Adipose tissue (tissue), 3 donors: ENCODE measurements around the gene DDX56. TPM values are rescaled to one million over a fixed set of nuclear protein-coding genes. Genes with fewer than 3 reads are reported as not detected.
"Not testable (repeated sequence)": the region's sequence is repeated elsewhere in the genome, so short reads cannot be mapped to it uniquely, and the experiment has no call there.

Experiments used
- H3K27ac ChIP-seq: one replicate; pipeline ENCODE4 v1.5.1; 2013; ENCODE audit warnings: low read depth, low read length
- WGBS, 3 donors: extraction: QIAGEN DNeasy Blood & Tissue Kit; methylation state at CpG; one replicate each; pipeline ENCODE4 v1.1.7; 2013; 5-methylcytosine and 5-hydroxymethylcytosine counted together
- polyA plus RNA-seq, 3 donors: library from polyadenylated mRNA; stranded (reverse); fragments of 200-250 nt; gene quantifications; one replicate each; pipeline ENCODE4 v1.2.3, GENCODE V29; 2013
- donor health status: healthy with polysubstance abuse.
- donor health status: Bipolar disorder and iron deficiency.
- donor health status: healthy.

The DDX56 gene
- polyA plus RNA-seq, 3 donors = 27.3 to 50.9 (median 30.3) TPM

DNA sequence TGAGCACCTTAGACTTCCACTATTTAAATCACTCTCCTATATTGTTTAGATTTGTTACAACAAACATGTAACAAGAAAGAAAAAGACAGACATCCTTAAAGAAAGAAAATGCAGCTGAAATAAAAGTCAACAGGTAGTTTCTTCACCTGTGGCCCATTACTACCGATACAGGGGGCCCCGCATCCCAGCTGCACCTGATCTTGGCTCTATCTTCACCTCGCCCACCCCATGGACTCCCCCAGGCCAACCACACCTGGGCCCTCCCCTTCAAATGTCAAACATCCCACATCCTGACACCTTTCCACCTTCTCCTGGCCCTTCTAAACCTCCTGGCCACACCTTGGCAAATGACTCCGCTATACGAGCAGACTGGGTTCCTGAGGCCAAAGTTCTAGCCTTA, 7.0 kb downstream of the DDX56 start:
- H3K27ac ChIP-seq = no peak overlapping the region
- 87 to 94% (median 93%) methylated on average over 5 of the region's 5 CpGs for WGBS, 3 donors

DNA sequence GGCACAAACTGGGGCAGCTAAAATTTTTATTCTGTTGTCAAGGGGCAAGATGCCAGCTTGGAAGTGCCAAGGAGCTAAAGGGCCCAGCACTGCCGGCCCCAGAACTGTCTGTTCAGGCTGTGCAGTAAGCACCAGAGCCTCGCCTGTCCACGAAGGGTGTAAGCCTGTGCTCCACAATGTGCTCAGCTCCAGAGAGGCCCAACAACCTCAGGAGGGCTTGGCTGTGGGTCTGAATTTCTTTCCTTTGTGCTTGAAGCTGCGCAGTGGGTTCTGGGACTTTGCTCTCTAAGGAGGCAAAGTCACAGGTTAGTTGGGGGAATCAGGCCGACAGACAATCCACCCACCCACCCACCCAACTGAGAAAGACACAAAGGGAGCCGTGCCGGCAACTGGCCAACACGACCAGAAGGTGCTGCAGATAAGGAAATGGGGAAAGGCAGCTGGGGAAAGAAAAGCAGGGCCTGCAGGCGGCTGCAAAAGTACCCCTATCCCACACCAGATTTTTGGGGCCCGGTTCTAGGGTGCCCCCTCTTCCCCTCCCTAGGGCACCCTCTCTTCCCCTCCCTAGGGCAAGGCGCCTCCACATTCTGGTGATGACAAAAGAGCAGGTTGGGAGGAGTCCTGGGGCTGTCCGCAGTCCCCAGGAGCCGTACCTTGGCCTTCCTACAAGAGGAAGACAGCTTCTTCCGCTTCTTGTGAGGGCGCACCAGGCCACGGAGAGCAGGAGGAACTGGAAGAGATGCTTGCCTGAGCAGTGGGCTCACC, 7.7 kb downstream of the DDX56 start:
- H3K27ac ChIP-seq = no peak overlapping the region
- WGBS, 3 donors = 67 to 77% (median 67%) methylated on average over 16 of the region's 16 CpGs

DNA sequence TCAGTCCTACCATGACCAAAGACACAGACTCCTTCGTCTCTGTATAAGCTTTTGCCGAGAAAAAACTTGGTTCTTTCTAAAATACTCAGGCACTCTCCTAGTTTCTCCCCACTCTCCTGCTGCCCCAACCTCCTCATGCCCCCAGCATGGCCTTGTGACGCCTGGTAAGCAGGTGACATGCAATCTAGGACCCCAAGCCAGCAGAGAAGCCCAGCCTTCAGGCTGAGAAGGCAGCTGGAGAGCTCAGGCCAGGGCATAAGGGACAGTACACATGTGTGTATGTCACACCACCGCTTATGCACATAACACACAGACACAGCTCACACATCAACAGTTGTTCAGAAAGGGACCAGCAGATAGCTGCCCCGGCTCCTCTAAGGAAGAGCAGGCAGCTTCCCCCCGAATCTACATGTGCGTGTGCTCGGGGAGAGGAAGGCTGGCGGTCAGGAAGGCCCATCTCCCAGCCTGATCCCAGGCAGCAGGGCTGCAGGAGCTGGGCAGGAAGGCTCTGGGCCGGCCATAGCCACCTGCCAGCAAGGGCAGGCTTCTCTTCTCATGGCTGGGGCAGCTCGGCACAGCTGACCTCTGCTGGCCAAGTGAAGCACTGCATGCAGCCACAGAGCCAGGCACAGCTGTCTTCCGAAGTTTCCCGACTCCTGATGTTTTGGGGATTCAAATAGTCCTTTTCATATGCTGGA, 8.5 kb downstream of the DDX56 start:
- no peak overlapping the region for H3K27ac ChIP-seq
- 51 to 66% (median 63%) methylated on average over 11 to 13 of the region's 13 CpGs for WGBS, 3 donors

DNA sequence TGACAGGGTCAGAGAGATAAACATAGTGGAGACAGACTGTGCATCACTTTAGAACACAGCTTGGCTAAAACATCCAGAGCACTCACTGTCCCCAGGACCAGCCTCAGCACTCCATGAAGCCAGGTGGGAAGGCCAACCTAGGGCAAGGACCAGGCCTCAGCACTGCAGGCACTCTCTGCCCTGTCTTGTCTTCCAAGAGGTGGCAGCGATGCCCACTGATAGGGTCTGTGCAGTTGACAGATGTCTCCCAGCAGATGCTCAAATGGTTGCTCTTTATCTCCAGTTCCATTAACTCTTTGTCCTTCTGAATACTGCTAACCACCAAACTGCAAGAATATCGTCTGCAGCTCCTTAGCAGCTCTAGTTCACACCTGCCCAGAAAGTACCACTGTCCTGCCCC, 9.1 kb downstream of the DDX56 start:
- 79 to 100% (median 85%) methylated on average over 2 of the region's 2 CpGs for WGBS, 3 donors
- no peak overlapping the region for H3K27ac ChIP-seq

DNA sequence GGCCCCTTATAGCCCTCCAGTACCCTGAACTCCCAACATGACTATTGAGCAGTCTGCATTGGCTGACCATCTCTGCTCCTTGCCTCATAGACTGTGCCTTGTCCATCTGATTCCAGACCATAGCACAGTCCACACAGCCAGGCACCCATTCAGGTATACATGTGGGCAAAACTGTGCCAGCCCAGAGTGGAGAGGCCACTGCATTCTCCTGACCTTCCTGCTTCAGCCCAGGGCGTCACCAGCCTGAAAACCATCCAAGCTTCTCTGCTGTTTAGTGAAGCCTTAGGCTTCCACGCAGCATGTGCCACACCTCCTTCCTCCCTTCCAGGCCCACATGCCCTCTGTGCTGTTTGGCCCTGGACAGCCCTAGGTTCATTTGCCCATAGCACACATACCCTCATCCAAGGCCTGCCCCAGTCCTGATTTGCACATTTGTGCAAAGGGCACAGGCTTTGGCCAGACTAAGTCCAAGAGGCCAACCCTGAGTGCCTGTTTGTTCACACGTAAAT, 10.5 kb downstream of the DDX56 start:
- H3K27ac ChIP-seq = no peak overlapping the region
- 75% methylated on average over 3 of the region's 3 CpGs for WGBS, 3 donors

DNA sequence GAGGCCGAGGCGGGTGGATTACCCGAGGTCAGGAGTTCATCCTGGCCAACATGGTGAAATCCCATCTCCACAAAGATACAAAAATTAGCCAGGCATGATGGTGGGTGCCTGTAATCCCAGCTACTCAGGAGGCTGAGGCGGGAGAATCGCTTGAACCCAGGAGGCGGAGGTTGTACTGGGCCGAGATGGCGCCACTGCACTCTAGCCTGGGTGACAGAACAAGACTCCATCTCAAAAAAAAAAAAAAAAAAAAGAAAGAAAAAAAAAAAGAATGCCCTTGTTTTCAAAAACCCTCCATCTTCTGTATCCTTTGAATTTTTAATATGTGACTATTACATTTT, 11.1 kb downstream of the DDX56 start:
- 91 to 93% (median 92%) methylated on average over 8 of the region's 8 CpGs for WGBS, 3 donors

DNA sequence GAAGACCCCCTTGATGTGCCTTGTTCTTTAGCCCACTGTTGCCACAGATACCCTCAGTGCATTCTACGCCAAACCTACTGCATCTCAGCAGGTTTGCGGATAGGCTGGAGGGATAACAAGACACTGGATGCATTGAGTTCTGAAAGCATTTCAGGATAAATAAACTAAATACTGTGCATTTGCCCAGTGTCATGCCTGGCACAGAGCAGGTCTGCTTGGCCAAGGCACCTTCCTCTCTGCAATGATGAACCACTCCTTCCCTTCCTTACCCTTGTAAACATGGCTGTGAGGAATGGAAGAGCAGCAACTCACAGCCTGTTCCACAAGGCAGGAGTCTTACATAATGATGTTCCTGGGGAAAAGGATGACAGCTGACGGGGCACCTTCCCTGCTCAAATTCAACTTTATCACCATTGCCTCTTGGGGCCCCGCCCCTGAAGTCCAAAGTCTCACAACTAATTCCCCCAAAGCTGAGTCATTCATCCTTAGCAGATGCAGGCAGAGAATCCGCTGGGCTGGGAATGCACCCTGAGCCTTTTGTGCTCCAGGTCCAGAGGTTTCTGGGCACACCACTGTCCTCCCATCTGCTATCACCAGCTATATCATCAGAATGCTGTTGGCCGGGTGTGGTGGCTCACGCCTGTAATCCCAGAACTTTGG, 11.6 kb downstream of the DDX56 start:
- no peak overlapping the region for H3K27ac ChIP-seq
- WGBS, 3 donors = 76 to 88% (median 84%) methylated on average over 7 of the region's 7 CpGs

More for the DNA sequence above, 11.1 kb downstream of the DDX56 start:
- H3K27ac ChIP-seq = not testable (repeated sequence)

DNA sequence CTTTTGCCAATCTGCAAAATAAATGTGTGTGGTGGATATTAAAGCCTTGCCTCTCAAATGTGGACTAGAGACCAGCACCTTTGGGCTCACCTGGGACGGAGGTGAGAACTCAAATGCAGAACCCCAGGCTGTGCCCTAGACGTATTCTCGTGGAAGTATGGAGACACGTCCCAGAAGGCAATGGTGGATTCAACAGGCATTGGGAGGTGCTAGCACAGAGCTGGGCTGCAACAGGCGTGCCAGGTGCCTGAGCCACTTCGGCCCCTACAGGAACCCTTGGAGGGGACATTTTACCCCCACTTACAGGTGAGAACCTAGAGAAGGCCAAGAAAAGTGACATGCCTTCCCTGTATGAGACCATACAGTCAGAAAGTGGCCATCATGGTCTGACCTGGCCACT, 12.2 kb downstream of the DDX56 start:
- H3K27ac ChIP-seq = no peak overlapping the region
- 84 to 90% (median 86%) methylated on average over 6 of the region's 6 CpGs for WGBS, 3 donors

DNA sequence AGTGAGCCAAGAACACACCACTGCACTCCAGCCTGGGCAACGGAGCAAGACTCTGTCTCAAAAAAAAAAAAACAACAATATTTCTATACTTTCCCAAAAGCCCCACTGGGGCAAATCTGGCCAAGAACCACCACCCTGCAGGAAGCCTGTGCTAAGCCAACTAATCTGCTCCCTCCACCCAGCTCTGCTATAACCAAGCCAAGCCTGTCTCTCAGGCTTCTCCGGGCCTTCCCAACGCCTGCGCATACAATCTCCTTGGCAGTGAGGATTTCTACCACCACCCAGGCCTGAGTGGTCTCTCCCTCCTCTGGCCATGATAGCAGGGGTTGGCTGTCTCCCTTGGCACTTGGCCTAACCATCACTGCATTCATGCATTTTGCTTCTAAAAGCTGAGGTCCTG, 14.2 kb downstream of the DDX56 start:
- 59 to 84% (median 69%) methylated on average over 4 of the region's 4 CpGs for WGBS, 3 donors
- no peak overlapping the region for H3K27ac ChIP-seq

DNA sequence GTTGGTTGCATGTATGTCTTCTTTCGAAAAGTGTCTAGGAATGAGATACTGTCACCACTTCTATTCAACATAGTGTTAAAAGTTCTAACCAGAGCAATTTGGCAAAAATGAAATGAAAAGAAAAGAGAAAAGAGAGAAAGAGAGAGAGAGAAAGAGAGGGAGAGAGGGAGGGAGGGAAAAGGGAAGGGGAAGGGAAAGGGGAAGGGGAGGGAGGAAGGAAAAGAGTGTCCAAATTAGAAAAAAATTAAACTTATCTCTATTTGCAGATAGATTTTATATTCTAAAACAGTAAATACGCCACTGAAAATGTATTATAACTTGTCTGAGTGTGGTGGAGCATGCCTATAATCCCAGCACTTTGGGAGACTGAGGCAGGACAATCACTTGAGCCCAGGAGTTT, 16.2 kb downstream of the DDX56 start:
- WGBS, 3 donors = 77 to 87% (median 84%) methylated on average over 2 of the region's 2 CpGs
- H3K27ac ChIP-seq = no peak overlapping the region

DNA sequence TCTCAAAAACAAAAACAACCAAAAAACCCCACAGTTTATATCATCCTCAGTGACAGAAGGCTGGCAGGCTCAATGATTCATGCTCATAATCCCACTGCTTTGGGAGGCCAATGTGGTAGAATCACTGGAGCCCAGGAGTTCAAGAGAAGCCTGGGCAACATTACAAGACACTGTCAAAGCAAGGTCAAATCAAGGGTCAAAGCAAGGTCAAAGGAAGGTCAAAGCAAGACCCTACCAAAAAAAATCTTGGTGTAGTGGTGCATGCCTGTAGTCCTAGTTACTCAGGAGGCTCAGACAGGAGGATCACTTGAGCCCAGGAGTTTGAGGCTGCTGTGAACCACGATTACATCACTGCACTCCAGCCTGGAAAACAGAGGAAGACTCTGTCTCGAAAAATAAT, 18.4 kb downstream of the DDX56 start:
- H3K27ac ChIP-seq = no peak overlapping the region
- WGBS, 3 donors = 72 to 75% (median 74%) methylated on average over 2 of the region's 2 CpGs

DNA sequence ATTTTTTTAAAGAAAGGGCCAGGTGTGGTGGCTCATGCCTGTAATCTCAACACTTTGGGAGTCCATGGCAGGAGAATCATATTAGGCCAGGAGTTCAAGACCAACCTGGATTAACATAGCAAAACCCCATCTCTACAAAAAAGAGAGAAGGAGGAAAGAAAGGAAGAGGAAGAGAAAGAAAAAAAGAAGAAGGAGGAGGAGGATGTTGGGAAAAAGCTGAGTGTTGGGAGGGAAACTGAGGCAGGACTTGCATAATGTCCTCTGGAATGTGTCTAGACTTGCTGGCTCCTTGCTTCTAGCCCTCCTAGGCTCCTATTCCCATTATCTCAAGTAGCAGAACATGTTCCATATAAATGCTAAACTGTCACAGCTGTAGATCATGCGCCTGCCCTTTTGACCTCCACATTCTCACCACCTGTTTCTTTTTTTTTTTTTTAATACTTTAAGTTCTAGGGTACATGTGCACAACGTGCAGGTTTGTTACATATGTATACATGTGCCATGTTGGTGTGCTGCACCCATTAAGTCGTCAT, 21.2 kb downstream of the DDX56 start:
- 57 to 70% (median 65%) methylated on average over 3 of the region's 3 CpGs for WGBS, 3 donors
- not testable (repeated sequence) for H3K27ac ChIP-seq

DNA sequence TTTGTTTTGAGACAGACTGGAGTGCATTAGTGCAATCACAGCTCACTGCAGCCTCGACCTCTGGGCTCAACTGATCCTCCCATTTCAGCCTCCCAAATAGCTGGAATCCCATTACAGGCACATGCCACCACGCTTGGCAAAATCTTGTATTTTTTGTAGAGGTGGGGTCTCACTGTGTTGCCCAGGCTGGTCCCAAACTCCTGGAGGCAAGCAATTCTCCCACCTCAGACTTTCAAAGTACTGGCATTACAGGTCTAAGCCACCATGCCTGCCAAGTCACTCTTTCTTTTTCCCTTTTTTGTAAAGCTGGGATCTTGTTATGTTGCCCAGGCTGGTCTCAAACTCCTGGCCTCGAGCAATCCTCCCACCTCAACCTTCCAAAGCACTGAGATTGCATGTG, 24.3 kb downstream of the DDX56 start:
- WGBS, 3 donors = 71 to 84% (median 80%) methylated on average over 3 of the region's 3 CpGs

DNA sequence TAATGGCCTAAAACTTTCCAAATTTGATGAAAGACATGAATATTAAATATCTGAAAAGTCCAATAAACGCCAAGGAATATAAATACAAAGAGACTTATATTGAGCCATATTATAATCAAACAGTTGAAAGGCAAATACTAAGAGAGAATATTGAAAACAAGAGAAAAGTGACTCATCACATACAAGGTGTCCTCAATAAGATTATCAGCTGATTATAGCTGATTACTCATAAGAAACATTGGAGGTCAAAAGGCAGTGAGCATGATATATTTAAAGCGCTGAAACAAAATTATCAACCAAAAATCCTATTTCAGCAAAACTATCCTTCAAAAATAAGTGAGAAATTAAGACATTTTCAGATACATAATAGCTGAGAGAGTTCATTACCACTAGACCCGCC, 24.8 kb downstream of the DDX56 start:
- 86 to 89% (median 88%) methylated on average over 3 of the region's 3 CpGs for whole genome bisulfite sequencing, 3 donors

More for the DNA sequence above, 24.3 kb downstream of the DDX56 start:
- H3K27ac ChIP-seq = no peak overlapping the region

DNA sequence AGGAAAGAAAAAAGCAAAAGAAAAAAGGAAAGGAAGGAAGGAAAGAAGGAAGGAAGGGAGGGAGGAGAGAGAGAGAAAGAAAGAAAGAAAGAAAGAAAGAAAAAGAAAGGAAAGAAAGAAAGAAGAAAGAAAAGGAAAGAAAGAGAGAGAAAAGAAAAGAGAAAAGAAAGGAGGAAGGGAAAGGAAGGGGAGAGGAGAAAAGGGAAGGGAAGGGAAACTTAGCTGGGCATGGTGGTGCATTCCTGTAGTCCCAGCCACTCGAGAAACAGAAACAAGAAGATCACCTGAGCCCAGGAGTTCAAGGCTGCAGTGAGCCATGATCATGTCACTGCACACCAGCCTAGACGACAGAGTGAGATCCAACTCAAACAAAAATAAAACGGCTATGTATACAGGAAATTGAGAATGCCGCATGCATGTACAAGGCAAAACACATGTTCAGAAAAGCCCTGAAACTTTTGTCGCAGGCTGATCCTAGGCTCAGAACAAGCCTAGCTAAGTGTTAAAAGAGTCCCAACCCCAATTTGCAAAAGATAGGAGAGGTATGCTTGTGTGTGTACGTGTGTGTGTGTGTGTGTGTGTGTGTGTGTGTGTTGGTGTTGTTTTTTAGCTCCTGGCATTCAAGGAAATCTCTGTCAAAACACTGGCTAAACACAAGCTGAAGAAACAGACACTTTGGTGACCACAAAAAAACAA, 26.0 kb downstream of the DDX56 start:
- 26 to 55% (median 49%) methylated on average over 6 of the region's 6 CpGs for WGBS, 3 donors
- no peak overlapping the region for H3K27ac ChIP-seq

More for the DNA sequence above, 24.8 kb downstream of the DDX56 start:
- no peak overlapping the region for H3K27ac ChIP-seq

DNA sequence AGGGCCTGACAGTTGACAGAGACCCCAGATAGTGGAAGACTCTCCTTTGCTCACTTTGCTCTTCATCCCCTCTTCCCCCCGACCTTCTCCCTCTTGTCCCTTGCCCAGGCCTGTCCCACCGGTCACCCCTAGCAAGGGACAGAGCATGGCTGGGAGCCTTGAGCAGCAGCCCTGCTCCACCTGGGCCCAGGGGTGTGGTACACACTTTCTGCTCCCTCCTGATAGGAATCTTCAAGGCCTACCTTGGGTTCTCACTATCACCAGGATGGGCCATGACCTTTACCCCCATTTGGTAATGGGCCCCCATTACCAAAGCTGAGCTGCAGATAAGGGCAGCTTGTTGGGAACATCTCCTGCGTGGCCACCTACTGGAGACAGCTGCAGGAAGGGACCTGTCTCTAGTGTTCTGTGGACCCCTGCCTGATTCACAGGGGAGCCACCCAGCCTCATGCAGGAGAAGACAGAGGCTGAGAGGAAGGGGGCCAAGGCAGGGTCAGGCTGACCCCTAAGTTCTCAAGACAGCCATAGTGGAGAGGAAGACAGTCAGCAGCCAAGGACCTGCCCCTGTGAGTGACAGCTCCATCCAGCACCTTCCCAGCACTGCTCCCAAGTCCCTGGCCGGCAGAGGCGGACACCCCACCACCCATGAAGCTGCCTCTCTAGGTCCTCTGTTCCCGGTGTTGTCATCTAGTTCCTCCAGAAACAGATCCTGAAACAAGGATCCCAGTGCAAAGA, 31.7 kb downstream of the DDX56 start:
- H3K27ac ChIP-seq = no peak overlapping the region
- 90% methylated on average over 6 of the region's 6 CpGs for WGBS, 3 donors

DNA sequence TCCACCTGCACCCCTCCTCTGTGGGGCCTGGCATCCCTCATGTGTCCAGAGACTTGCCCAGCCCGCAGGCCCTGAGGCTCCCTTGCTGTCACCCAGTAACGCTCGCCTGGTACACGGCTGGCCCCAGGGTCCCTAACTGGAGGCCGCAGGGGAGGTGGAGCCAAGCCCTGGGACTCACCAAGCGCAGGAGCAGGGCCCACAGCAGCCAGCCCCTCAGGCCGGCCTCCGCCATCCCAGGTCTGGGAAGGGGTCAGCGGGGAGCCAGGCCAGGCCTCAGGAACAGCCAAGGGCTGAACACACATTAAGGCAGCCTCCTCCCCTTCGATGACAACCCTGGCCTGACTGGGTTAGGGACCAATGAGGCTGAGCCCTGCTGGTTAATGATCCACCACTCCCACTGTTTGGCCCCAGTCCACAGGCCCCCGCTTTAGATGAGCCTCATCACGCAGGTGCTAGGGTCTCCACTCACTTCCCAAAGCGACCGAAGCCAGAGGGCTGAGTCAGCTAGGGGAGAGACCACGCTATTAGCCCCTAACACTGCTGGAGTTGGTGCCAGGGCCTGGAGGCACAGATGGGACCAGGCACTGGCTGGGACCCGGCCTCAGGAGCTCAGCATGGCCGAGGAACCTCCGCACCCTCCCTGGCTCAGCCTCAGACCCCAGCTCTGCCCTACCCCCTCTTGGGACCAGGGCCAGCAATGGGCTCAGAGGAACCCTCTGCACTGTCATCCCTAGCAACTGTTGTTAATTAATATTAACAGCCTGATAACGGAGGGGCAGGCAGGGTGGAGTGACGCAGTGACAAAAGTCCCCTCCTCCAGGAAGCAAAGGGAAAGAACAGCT, 32.5 kb downstream of the DDX56 start, which contains the start of gene NPC1L1:
NPC1L1 (minus strand) TSS at position 303 of the 842 bp plus-strand sequence; CDS start at position 232, 71 bp downstream.
- no peak within 1 kb of the TSS for H3K27ac ChIP-seq
- whole genome bisulfite sequencing, 3 donors = 73 to 85% (median 81%) methylated on average over 20 of the region's 20 CpGs
